GM19463 (cell line): ENCODE results near the gene SIL1.
"Not testable (repeated sequence)": the region's sequence is repeated elsewhere in the genome, so short reads cannot be mapped to it uniquely, and the experiment has no call there.

Experiments used
- ATAC-seq: cut with Tn5 transposase; IDR thresholded peaks from one replicate; pipeline ENCODE4 v1.9.1; 2021; ENCODE audit warnings: mild to moderate bottlenecking, moderate library complexity; ENCODE audit not compliant: unreplicated experiment

The SIL1 gene

DNA sequence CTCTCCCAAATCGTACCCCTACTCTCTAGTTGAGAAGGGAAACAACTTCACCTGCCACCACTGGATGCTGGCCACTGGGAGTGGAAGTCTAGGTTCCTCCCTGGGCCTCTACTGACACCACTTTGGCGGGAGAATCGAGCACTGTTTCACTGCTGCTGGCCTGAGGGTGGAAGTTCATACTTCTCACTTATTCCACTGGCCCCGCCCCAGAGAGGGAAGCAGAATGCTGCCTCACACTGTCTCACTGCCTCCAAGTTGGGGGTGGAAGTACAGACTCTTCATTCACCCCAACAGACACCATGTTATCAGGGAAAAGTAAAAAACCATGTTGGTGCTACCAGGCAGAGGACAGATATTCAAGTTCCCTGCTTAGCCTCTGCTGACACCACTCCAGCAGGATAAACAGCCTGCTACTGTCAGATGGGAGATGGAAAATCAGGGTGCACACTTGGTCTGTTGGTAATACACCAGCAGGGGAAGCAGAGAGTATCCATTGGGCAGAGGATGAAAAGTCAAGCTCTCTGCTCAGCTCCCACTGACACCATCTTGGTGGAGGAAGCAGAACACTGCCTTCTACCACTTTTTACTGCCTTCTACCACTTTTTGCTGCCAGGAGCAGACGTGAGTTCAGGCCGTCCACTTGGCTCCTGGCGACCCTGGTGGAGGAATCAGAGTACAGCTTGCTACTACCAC is 159.4 kb downstream of the SIL1 start:
- no peak for ATAC-seq

DNA sequence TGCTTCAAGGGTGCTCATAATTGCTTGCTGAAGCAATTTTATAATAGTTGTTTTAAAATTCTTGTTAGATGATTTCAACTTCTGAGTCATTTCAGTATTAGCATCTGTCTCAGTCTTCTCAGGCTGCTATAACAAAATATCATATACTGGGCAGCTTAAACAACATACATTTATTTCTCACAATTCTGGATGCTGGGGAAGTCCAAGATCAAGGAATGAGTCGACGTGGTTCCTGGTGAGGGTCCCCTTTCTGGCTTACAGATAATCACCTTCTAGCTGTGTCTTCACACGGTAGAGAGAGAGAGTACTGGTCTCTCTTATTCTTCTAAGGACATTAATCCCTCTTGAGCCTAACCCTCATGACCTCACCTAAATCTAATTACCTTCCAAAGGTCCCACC is 160.4 kb downstream of the SIL1 start:
- ATAC-seq, result no peak

DNA sequence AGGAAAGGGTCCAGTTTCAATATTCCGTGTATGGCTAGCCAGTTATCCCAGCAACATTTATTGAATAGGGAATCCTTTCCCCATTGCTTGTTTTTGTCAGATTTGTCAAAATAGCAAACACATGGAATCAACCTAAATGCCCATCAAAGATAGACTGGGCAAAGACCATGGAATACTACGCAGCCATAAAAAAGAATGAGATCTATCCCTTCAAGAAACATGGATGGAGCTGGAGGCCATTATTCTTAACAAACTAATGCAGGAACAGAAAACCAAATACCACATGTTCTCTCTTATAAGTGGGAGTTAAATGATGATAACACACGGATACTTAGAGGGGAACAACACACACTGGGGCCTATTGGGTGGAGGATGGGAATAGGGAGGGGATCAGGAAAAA is 161.8 kb downstream of the SIL1 start:
- not testable (repeated sequence) for ATAC-seq

DNA sequence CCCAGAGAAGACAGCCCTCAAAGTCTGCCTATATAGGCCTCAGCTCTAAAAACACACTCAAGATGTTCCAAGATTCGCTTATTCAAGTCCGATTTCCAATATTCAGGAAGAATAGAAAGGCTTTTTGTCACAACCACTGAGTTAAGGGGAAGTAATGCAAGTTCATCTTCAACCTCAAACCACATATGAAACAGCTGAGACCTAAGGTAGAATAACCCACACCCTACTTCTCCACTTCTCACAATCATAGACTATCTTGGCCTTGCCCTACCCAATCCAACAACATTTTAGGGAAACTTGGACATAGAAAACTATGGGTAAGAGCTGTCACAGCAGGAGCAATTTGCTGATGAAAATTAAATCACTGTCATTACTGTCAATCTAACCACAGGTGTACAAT is 171.0 kb downstream of the SIL1 start:
- ATAC-seq, result no peak

DNA sequence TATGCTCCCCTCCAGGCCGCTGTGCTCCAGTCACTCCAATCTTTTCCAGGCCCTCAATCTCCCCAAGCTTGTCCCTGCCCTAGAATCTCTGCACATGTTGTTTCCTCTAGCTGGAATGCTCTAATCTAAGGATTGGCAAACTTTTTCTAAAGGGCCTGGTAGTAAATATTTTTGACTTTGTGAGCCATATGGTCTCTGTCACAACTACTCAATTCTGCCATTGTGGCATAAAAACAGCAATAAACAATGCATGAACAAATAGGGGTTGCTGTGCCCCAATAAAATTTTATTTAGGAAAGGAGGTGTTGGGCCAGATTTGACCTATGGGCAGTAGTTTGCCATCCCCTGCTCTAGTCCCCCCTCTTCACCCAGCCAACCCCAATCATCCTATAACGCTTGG is 172.5 kb downstream of the SIL1 start:
- ATAC-seq, result no peak

DNA sequence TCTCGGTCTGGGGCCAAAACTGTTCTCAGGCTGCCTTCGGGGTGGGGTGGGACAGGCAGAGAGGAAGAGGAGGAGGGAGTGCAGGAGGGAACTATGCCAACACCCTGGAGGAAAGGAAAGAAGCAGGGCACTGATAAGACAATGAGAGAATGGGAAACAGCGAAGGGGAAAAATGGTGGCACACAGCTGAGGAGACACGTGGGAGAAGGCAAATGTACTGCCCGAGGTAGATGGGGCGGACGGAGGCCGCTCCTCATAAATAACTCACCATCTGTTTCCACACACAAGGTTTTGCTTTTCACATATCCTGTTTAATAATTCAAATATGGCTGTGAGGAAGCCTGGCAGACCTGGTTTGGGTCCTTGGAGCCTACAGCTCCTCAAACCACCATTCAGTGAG is 174.9 kb downstream of the SIL1 start:
- ATAC-seq, result no peak

DNA sequence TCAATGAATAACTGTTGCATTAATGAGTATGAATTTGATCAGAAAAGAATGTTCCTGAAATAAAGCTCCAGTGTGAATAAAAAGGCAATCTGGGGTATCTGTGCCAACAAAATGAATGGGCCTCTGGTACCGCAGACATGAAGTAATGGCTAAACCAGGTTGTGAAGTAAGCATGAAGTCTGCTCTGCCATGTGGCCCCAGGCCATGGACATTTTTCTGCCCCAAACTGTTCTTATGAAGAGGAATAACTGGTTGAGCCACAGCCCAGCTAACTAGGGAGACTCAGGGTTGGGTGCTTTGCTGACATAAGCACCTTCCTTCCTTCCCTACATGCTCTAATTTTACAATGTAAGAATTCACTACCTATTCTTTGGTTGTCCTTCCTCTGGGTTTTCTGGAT is 175.6 kb downstream of the SIL1 start:
- ATAC-seq, result no peak

DNA sequence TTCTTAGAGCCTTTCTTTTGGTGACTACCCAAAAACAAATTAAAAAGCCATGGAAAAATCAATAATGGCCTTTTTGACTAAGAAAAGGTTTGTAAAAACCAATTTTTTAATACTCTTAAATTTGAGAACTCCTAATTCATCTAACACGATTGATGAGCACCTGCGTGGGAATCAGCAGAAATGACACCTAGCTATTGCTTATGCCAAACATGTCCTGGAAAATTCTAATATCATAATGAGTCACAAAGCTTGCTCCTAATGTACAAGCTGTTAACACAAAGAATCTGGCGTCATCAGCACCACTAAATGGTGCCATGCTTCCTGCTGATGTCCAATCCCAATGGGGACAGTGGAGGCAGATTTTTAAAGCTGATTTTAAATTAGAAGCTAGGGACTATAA is 176.8 kb downstream of the SIL1 start:
- ATAC-seq, result no peak

DNA sequence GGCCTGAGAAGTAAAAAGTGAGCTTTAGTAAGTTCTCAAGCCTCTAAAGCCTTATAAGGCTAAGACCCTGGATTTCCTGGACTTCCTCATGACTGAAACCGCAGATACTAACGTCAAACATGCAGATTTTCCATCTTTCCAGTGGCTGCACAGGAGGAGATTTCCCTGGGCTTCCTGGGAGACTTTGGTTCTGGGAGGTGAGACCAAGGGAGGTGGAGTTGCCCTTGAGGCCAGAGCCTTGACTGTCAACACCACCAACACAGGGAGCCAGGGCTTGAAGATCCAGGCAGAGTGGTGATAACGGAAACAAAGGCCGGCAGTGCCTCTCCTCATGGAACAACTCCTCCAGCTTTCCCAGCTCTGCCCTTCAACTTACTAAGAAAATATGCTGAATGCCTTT is 178.3 kb downstream of the SIL1 start:
- no peak for ATAC-seq

DNA sequence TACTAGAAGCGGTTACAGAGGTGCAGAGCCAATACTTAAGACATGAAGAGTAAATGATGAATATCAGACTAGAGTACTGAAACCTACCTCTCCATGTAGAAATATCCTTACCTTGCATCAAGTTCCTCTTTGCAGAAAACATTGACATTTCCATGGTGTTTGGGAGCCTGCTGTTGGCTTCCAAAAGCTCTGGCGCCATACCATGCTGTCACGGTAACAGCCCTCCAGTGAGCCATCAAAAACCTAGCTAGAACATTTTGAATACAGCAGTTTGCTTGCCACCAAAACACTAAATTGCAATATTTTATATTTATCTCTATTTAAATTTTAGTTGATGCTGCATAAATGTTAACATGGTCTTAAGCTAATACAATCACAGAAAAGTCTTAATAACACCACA is 179.0 kb downstream of the SIL1 start:
- ATAC-seq, result no peak

DNA sequence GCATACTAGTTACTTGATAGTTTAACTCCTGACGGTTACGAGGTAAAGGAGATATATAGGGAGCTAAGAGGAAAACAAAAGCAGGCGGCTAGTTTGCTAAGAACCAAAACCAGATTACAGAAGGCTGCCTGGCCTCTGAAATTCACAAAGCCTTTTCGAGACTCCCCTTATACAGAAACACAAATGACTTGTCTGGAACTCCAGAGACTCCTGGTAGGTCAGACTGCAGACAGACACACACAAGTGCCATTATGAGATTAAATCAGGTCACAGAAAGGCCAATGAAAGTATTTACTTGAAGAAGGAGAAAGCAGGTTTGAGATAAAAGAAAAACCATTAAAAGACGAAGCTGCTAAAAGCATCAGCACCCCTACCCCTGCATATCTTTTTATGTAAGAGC is 180.5 kb downstream of the SIL1 start:
- no peak for ATAC-seq

DNA sequence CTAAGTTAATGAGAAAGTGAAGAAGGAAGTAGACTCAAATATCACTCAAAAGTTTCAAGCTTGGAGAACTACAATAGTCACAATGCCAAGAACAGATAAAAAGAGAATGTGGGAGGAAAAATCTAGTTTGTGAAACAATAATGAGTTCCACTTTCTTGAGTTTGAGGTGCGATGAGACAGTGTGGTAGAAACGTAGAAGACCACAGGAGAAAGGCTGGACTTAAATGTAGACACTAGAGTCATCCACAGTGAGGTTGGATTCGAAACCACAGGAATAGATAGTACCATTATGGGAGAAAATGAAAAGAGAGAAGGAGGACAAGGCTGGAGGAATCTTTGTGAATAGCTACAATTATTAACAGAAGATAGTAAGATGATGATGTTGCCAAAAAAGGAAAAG is 182.0 kb downstream of the SIL1 start:
- no peak for ATAC-seq

DNA sequence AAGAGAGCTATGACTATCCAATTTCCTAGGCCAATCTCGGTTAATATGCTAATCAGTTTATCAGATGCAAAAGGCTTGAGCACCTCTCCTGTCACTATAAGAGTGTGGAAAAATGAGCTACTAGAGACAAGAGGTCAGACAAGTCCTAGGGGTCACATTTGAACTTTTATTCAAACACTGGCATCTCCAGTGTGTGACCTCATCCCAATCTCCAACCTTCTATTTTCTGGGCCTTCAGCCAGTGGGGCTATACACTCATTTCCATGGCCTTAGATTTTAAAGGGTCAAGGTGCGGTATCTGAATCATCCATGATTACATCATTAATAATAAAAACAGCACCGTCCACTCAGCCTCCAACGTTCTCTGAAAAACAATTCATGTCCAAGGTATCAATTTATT is 183.4 kb downstream of the SIL1 start:
- no peak for ATAC-seq

DNA sequence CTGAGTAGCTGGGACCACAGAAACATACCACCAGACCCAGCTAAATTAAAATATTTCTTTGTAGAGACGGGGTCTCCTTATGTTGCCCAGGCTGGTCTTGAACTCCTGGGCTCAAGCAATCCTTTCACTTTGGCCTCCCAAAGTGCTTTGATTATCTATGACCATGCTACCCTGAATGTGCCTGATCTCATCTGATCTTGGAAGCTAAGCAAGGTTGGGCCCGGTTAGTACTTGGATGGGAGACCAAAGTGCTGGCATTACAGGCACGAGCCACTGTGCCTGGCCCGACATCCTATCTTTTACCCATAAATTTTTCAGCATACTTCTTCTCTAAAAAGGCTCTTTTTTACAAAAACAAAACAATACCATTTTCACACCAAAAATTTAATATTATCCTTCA is 186.0 kb downstream of the SIL1 start:
- no peak for ATAC-seq

DNA sequence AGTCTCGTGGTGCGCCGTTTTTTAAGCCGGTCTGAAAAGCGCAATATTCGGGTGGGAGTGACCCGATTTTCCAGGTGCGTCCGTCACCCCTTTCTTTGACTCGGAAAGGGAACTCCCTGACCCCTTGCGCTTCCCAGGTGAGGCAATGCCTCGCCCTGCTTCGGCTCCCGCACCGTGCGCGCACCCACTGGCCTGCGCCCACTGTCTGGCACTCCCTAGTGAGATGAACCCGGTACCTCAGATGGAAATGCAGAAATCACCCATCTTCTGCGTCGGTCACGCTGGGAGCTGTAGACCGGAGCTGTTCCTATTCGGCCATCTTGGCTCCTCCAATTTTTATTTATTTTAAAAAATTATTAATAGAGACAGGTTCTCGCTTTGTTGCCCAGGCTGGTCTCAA is 187.0 kb downstream of the SIL1 start:
- not testable (repeated sequence) for ATAC-seq

DNA sequence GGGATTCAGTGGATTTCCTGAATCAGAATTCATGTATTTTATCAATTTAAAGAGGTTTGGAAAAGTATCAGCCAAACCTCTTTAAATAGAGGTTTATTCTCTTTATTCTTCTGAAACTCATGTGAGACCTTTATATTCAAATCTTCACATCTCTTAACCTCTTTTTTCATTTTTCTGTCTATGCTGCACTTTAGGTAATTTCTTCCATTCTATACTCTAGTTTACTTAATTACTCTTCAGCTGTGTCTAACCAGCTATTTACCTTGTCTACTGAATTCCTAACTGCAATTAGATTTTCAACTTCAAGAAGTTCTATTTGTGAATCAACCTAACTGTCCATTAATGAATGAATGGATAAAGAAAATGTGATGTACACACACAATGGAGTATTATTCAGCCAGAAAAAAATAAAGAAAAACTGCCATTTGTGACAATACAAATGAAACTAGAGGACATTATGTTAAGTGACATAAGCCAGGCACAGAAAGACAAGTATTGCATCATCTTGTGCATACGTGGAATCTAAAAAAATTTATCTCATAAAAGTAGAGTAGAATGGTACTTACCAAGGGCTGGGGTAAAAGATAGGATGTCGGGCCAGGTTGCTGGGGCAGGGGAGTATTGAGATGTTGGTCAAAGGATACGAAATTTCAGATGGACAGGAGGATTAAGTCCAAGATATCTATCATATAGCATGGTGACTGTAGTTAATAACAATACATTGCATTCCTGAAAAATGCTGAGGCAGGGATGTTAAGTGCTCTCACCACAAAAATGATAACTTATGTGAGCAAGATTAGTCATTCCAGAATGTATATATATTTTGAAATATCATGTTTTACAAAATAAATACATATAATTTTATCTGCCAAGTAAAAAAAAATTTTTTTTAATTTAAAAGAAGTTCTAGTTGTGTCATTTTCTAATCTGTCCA is 193.5 kb downstream of the SIL1 start:
- no peak for ATAC-seq

DNA sequence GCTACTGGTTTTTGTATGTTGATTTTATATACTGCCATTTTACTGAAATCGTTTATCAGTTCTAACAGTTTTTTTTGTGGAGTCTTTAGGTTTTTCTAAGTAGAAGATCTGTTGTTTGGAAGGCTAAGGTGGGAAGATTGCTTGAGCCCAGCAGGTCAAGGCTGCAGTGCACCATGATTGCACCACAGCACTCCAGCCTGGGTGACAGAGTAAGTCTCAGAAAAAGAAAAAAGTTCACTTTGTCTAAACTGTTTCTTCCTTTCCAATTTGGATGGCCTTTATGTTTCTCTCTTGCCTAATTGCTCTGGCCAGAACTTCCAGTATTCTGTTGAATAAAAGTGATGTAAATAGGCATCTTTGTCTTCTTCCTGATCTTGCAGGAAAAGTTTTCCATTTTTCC is 198.5 kb downstream of the SIL1 start:
- ATAC-seq, result no peak

DNA sequence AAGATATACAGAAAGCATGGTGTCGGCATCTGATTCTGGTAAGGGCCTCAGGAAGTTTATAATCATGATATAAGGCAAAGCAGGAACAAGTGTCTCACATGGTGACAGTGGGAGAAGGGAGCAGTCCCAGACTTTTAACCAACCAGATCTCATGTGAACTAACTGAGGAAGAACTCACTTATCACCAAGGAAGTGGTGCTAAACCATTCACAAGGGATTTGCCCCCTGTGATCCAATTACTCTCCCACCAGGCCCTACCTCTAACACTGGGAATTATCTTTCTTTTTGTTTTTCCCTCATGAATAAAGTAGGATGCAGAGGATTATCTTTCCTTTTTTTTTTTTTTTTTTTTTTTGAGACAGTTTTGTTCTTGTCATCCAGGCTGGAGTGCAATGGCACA is 199.6 kb downstream of the SIL1 start:
- no peak for ATAC-seq

DNA sequence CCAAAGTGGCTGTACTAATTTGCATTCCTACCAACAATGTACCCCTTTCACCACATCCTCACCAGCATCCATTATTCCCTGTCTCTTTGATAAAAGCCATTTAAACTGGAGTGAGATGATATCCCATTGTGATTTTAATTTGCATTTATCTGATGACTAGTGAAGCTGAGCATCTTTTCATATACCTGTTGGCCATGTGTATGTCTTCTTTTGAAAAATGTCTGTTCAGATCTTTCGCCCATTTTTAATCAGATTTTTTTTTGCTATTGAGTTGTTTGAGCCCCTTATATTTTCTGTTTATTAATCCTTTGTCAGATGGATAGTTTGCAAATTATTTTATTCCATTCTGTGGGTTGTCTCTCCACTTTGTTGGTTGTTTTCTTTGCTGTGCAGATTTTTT is 202.0 kb downstream of the SIL1 start:
- ATAC-seq, result no peak

DNA sequence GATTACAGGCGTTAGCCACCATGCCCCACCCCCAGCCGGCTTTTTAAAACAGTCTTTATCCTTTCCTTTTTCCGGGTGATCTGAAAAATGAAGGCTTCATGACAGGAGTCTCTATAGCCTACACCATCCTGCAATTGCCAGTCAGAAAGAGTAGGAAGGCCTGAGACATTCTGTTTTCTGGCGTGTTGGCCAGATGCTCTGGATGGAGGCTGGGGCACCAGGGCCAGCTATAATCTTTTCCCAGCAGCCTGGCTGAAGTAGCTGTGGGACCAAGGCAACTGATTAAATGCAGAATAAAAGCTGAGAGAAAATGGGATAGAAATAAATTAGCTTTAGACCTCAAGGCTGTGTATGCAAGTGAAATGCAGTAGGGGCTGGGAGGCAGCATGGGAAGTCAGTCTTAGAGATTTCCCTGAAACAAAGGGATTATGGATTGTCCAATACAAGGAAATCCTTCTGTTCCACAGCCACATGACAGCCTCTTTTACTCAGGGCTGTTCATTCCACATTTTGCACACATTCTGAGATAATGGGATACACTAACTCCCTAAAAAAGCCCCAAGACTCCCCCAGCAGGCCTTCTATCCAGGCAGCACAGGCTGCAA is 207.1 kb downstream of the SIL1 start:
- ATAC-seq, result no peak

DNA sequence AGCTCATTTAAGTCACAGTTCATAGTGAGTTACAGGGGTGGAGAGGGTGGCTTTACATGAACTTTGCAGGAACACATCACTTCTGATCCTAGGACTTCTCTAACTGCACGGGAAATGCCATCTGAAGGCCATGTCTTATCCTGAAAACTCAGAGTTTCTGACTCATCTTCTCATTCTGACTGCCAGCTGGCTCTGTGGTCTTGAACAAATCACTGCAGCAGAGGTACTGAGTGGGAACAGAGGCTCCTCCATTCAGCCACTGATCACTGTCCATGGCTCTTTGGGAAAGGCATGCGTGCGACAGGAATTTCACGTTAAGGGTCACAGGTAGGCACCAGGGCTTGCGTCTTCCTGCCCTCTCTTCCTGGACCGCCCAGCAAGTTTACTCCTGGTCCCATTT is 208.4 kb downstream of the SIL1 start:
- ATAC-seq, result no peak

DNA sequence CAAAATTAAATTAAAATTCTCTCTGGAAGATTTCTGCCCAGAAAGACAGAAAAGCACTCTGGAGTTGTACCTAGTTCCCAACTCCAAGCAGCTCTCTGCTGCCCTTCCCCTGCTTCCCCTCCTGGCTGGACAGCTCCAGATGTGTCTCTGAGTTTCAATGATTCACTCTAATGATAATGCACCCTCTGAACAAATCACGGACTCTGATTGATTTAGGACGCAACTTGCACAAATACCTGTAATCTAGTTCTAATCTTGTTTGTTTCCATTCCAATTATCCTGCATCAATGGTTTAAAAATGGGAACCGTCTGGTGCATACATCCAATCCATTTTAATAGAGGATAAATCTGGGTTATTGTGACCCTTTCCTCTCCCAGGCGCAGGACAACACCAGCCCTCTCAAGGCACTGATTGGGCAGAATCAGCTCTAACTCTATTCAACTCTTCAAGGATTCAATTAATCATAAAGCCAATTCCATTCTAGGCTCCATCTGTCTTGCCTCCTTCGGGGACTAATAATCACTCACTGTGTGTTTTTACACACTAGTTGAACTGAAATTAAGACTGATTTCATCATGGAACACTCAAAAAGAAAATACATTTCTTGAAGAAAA is 211.9 kb downstream of the SIL1 start:
- no peak for ATAC-seq
